Cardiac muscle cell (in vitro differentiated cells and primary cell): ENCODE data around the gene ITGA1. TPM values are rescaled to one million over a fixed set of nuclear protein-coding genes. Genes with fewer than 3 reads are reported as not detected.

Experiments
- DNase-seq, 2 donors: peaks; one replicate each; pipeline versions ENCODE4 v3.0.0 to v3.0.0-alpha.2; 2010 to 2017; ENCODE audit warnings: low read depth in 1 of 2, low spot score in 1 of 2
- H3K27ac ChIP-seq: fragments of 200-600 bp; sonication (generic); 2 replicates; pipeline ENCODE4 v1.5.1; 2016
- H3K27me3 ChIP-seq: fragments of 200-600 bp; sonication (generic); 2 replicates; pipeline ENCODE4 v1.6.0; 2016; ENCODE audit warnings: control low read depth
- H3K36me3 ChIP-seq: fragments of 200-600 bp; sonication (generic); 2 replicates; pipeline ENCODE4 v1.5.1; 2016; ENCODE audit warnings: control low read depth
- H3K4me1 ChIP-seq: fragments of 200-600 bp; sonication (generic); 2 replicates; pipeline ENCODE4 v1.8.1; 2017; ENCODE audit warnings: low read depth, mild to moderate bottlenecking, mixed run types
- H3K4me3 ChIP-seq: fragments of 200-600 bp; sonication (generic); 2 replicates; pipeline ENCODE4 v1.5.1; 2016; ENCODE audit warnings: mild to moderate bottlenecking
- H3K9me3 ChIP-seq: fragments of 200-600 bp; sonication (generic); 2 replicates; pipeline ENCODE4 v1.5.1; 2017; ENCODE audit warnings: low read depth, mild to moderate bottlenecking, control low read depth
- CTCF ChIP-seq: IDR thresholded peaks from 2 replicates; pipeline ENCODE4 v1.5.1; 2012; ENCODE audit warnings: low read depth, mild to moderate bottlenecking, low read length
- polyA plus RNA-seq: library from polyadenylated mRNA; unstranded; fragments of >200 nt; fragmentation: Nextera tagmentation; extraction: Ambion mirVana; gene quantifications from 2 replicates; pipeline ENCODE4 v1.2.1, GENCODE V29; 2016
- total RNA-seq: library from RNA; depleted of rRNA; stranded (reverse); fragments of >200 nt; gene quantifications from 2 replicates; pipeline ENCODE4 v1.2.3, GENCODE V29; 2016

Gene ITGA1
- total and polyA plus RNA-seq, 2 experiments from 2014 or later = 2.9 to 7.3 TPM

GRCh38 chr5:52767217-52767743 is 20.4 kb upstream of the ITGA1 start:
- no peak for TF ChIP-seq CTCF
- no peaks in the 10 kb centered on the region for H3K9me3 ChIP-seq
- no peak overlapping the region for H3K4me3 ChIP-seq
- H3K27me3 ChIP-seq = no peaks in the 10 kb centered on the region
- no peaks in the 10 kb centered on the region for H3K36me3 ChIP-seq
- DNase-seq = no peak
- H3K27ac ChIP-seq = no peak overlapping the region
- no peaks in the 10 kb centered on the region for H3K4me1 ChIP-seq

GRCh38 chr5:52767766-52768480 is 19.8 kb upstream of the ITGA1 start:
- Histone ChIP-seq H3K27ac (no peak overlapping the region), H3K9me3 (no peaks in the 10 kb centered on the region), H3K27me3 (no peaks in the 10 kb centered on the region), H3K4me3 (no peak overlapping the region), H3K36me3 (no peaks in the 10 kb centered on the region), H3K4me1 (no peaks in the 10 kb centered on the region)
- TF ChIP-seq CTCF = no peak
- DNase-seq = no peak

- Histone ChIP-seq H3K27ac (no peak overlapping the region), H3K27me3 (no peaks in the 10 kb centered on the region), H3K9me3 (no peaks in the 10 kb centered on the region), H3K4me3 (no peak overlapping the region), H3K4me1 (no peaks in the 10 kb centered on the region), H3K36me3 (no peaks in the 10 kb centered on the region)
- DNase-seq = no peak
- no peak for TF ChIP-seq CTCF
Measured at GRCh38 chr5:52769061-52769460, 18.7 kb upstream of the ITGA1 start.

GRCh38 chr5:52770287-52770939 is 17.3 kb upstream of the ITGA1 start:
- H3K9me3 ChIP-seq = no peaks in the 10 kb centered on the region
- no peak overlapping the region for H3K27ac ChIP-seq
- DNase-seq = no peak
- H3K36me3 ChIP-seq = no peaks in the 10 kb centered on the region
- no peak for TF ChIP-seq CTCF
- no peaks in the 10 kb centered on the region for H3K4me1 ChIP-seq
- H3K27me3 ChIP-seq = no peaks in the 10 kb centered on the region
- no peak overlapping the region for H3K4me3 ChIP-seq

GRCh38 chr5:52771343-52772039 is 16.2 kb upstream of the ITGA1 start:
- no peak overlapping the region for H3K4me3 ChIP-seq
- no peak for TF ChIP-seq CTCF

More at GRCh38 chr5:52771343-52772039, 16.2 kb upstream of the ITGA1 start:
- H3K9me3 ChIP-seq = no peaks in the 10 kb centered on the region
- H3K27ac ChIP-seq = no peak overlapping the region
- H3K27me3 ChIP-seq = no peaks in the 10 kb centered on the region
- no peaks in the 10 kb centered on the region for H3K36me3 ChIP-seq
- DNase-seq = no peak
- no peaks in the 10 kb centered on the region for H3K4me1 ChIP-seq
